ENCODE data around the gene SUPT4H1.
"Not testable (repeated sequence)": the region's sequence is repeated elsewhere in the genome, so short reads cannot be mapped to it uniquely, and the experiment has no call there.

SUPT4H1 gene

GRCh38 chr17:58351831-58352595 lies at the start of gene SUPT4H1:
TSS of gene SUPT4H1 (minus strand) at chr17:58352201. CDS start at chr17:58352135, 66 bp downstream.
- peak; percentile 93 for DNase-seq

- no peak for DNase-seq
Measured at GRCh38 chr17:58401287-58401686, 49.3 kb upstream of the SUPT4H1 start.

- DNase-seq: no peak
Measured at GRCh38 chr17:58400826-58401225, 48.8 kb upstream of the SUPT4H1 start.

GRCh38 chr17:58399974-58400373 lies 48.0 kb upstream of the SUPT4H1 start:
- no peak for DNase-seq

GRCh38 chr17:58398574-58399266 lies 46.7 kb upstream of the SUPT4H1 start:
- no peak for DNase-seq

- not testable (repeated sequence) for DNase-seq
Measured at GRCh38 chr17:58397421-58397820, 45.4 kb upstream of the SUPT4H1 start.

GRCh38 chr17:58396173-58396572 lies 44.2 kb upstream of the SUPT4H1 start:
- DNase-seq: no peak

GRCh38 chr17:58394534-58395223 lies 42.7 kb upstream of the SUPT4H1 start:
- no peak for DNase-seq

- no peak for DNase-seq
Measured at GRCh38 chr17:58391302-58391984, 39.4 kb upstream of the SUPT4H1 start.

GRCh38 chr17:58390884-58391283 lies 38.9 kb upstream of the SUPT4H1 start:
- DNase-seq: no peak

GRCh38 chr17:58388302-58389190 lies 36.5 kb upstream of the SUPT4H1 start:
- no peak for DNase-seq

GRCh38 chr17:58387834-58388233 lies 35.8 kb upstream of the SUPT4H1 start:
- no peak for DNase-seq

GRCh38 chr17:58386708-58387107 lies 34.7 kb upstream of the SUPT4H1 start:
- DNase-seq: no peak

- no peak for DNase-seq
Measured at GRCh38 chr17:58385359-58385899, 33.4 kb upstream of the SUPT4H1 start.

GRCh38 chr17:58384897-58385296 lies 32.9 kb upstream of the SUPT4H1 start:
- DNase-seq: no peak

- no peak for DNase-seq
Measured at GRCh38 chr17:58383892-58384462, 32.0 kb upstream of the SUPT4H1 start.

- no peak for DNase-seq
Measured at GRCh38 chr17:58382872-58383242, 30.9 kb upstream of the SUPT4H1 start.

- no peak for DNase-seq
Measured at GRCh38 chr17:58382108-58382871, 30.3 kb upstream of the SUPT4H1 start.

GRCh38 chr17:58381124-58382035 lies 29.4 kb upstream of the SUPT4H1 start:
- no peak for DNase-seq
